ENCODE results near the gene DNAJC15. TPM values are rescaled to one million over a fixed set of nuclear protein-coding genes. Genes with fewer than 3 reads are reported as not detected.

DNAJC15 gene
- total and polyA plus RNA-seq, 4 experiments from 2014 or later = 9.7 to 16.0 (median 13.0) TPM

GRCh38 chr13:43146400-43146799 is 123.0 kb downstream of the DNAJC15 start:
- H3K9me3 ChIP-seq (ENCODE audit: control insufficient read depth in 1 of 2, low read length in 2 of 2) = no peaks in the 10 kb centered on the region
- Mint-ChIP-seq H3K36me3 (no peaks in the 10 kb centered on the region), H3K27me3 (peaks cover 3 to 11% of the 10 kb centered on the region in 2 donors), H3K4me3 (no peak overlapping the region), H3K4me1 (no peaks in the 10 kb centered on the region), H3K27ac (no peak overlapping the region), H3K9me3 (peaks cover 0 to 2% (median 0%) of the 10 kb centered on the region in 8 donors)
- no peaks in the 10 kb centered on the region for H3K4me1 ChIP-seq (ENCODE audit: insufficient read depth, low read length)
- no peak for DNase-seq
- H3K27ac ChIP-seq (ENCODE audit: low read depth, low read length) = no peak overlapping the region
- POLR2A ChIA-PET (ENCODE audit: partially characterized antibody) = no interaction called here
- no peaks in the 10 kb centered on the region for H3K27me3 ChIP-seq (ENCODE audit: insufficient read depth, low read length)
- no peak overlapping the region for H3K4me3 ChIP-seq (ENCODE audit: low read length in 2 of 2)
- intact Hi-C loops (cut with micrococcal nuclease) = no loop called here
- CTCF ChIA-PET (ENCODE audit: partially characterized antibody) = interaction anchor here (1.7 kb wide), 1 partner anchor 175 kb away, joined by 5 read pairs; no protein-coding TSS in a partner anchor
- H3K36me3 ChIP-seq (ENCODE audit: insufficient read depth, low read length) = no peaks in the 10 kb centered on the region

- Mint-ChIP-seq H3K27me3 (peaks cover 5 to 9% of the 10 kb centered on the region in 2 donors), H3K27ac (no peak overlapping the region), H3K4me3 (no peak overlapping the region), H3K9me3 (peaks cover 0 to 2% (median 0%) of the 10 kb centered on the region in 8 donors), H3K36me3 (no peaks in the 10 kb centered on the region), H3K4me1 (no peaks in the 10 kb centered on the region)
- Histone ChIP-seq H3K27me3 (ENCODE audit: insufficient read depth, low read length) (no peaks in the 10 kb centered on the region), H3K4me3 (ENCODE audit: low read length in 2 of 2) (no peak overlapping the region), H3K4me1 (ENCODE audit: insufficient read depth, low read length) (no peaks in the 10 kb centered on the region), H3K9me3 (ENCODE audit: control insufficient read depth in 1 of 2, low read length in 2 of 2) (no peaks in the 10 kb centered on the region), H3K36me3 (ENCODE audit: insufficient read depth, low read length) (no peaks in the 10 kb centered on the region), H3K27ac (ENCODE audit: low read depth, low read length) (no peak overlapping the region)
- ChIA-PET CTCF (ENCODE audit: partially characterized antibody) (no interaction called here), POLR2A (ENCODE audit: partially characterized antibody) (no interaction called here)
- no peak for DNase-seq
- intact Hi-C loops (cut with micrococcal nuclease) = no loop called here
Observed at GRCh38 chr13:43150369-43151207, 127.2 kb downstream of the DNAJC15 start.

GRCh38 chr13:43153436-43154090 is 130.2 kb downstream of the DNAJC15 start:
- H3K4me3 Mint-ChIP-seq = no peak overlapping the region
- POLR2A ChIA-PET (ENCODE audit: partially characterized antibody) = no interaction called here
- no peaks in the 10 kb centered on the region for H3K27me3 ChIP-seq (ENCODE audit: insufficient read depth, low read length)
- no peak overlapping the region for H3K27ac Mint-ChIP-seq
- intact Hi-C loops (cut with micrococcal nuclease) = no loop called here
- no peak overlapping the region for H3K4me3 ChIP-seq (ENCODE audit: low read length in 2 of 2)
- no peaks in the 10 kb centered on the region for H3K4me1 ChIP-seq (ENCODE audit: insufficient read depth, low read length)
- CTCF ChIA-PET (ENCODE audit: partially characterized antibody) = no interaction called here
- H3K4me1 Mint-ChIP-seq = no peaks in the 10 kb centered on the region
- no peaks in the 10 kb centered on the region for H3K9me3 ChIP-seq (ENCODE audit: control insufficient read depth in 1 of 2, low read length in 2 of 2)
- no peaks in the 10 kb centered on the region for H3K36me3 Mint-ChIP-seq
- H3K27ac ChIP-seq (ENCODE audit: low read depth, low read length) = no peak overlapping the region
- H3K9me3 Mint-ChIP-seq = no peaks in the 10 kb centered on the region
- H3K27me3 Mint-ChIP-seq = peaks cover under 1 to 3% of the 10 kb centered on the region in 2 donors
- H3K36me3 ChIP-seq (ENCODE audit: insufficient read depth, low read length) = no peaks in the 10 kb centered on the region
- DNase-seq = no peak

- no peaks in the 10 kb centered on the region for H3K4me1 Mint-ChIP-seq
- no peaks in the 10 kb centered on the region for H3K9me3 ChIP-seq (ENCODE audit: control insufficient read depth in 1 of 2, low read length in 2 of 2)
- H3K36me3 ChIP-seq (ENCODE audit: insufficient read depth, low read length) = no peaks in the 10 kb centered on the region
- peaks cover 0 to 1% of the 10 kb centered on the region in 2 donors for H3K27me3 Mint-ChIP-seq
- DNase-seq = no peak
- CTCF ChIA-PET (ENCODE audit: partially characterized antibody) = no interaction called here
- no peak overlapping the region for H3K4me3 Mint-ChIP-seq
- no peak overlapping the region for H3K27ac Mint-ChIP-seq
- H3K4me1 ChIP-seq (ENCODE audit: insufficient read depth, low read length) = no peaks in the 10 kb centered on the region
- no peaks in the 10 kb centered on the region for H3K9me3 Mint-ChIP-seq
- no peak overlapping the region for H3K27ac ChIP-seq (ENCODE audit: low read depth, low read length)
- H3K36me3 Mint-ChIP-seq = no peaks in the 10 kb centered on the region
- no peak overlapping the region for H3K4me3 ChIP-seq (ENCODE audit: low read length in 2 of 2)
- POLR2A ChIA-PET (ENCODE audit: partially characterized antibody) = no interaction called here
- intact Hi-C loops (cut with micrococcal nuclease) = no loop called here
- no peaks in the 10 kb centered on the region for H3K27me3 ChIP-seq (ENCODE audit: insufficient read depth, low read length)
Observed at GRCh38 chr13:43154156-43154651, 130.8 kb downstream of the DNAJC15 start.

- Mint-ChIP-seq H3K27me3 (peaks cover 0 to 1% of the 10 kb centered on the region in 2 donors), H3K9me3 (no peaks in the 10 kb centered on the region), H3K4me3 (no peak overlapping the region), H3K36me3 (no peaks in the 10 kb centered on the region), H3K27ac (no peak overlapping the region), H3K4me1 (no peaks in the 10 kb centered on the region)
- POLR2A ChIA-PET (ENCODE audit: partially characterized antibody) = no interaction called here
- no peak for DNase-seq
- H3K27ac ChIP-seq (ENCODE audit: low read depth, low read length) = no peak overlapping the region
- H3K4me3 ChIP-seq (ENCODE audit: low read length in 2 of 2) = no peak overlapping the region
- intact Hi-C loops (cut with micrococcal nuclease) = no loop called here
- no peaks in the 10 kb centered on the region for H3K9me3 ChIP-seq (ENCODE audit: control insufficient read depth in 1 of 2, low read length in 2 of 2)
- CTCF ChIA-PET (ENCODE audit: partially characterized antibody) = no interaction called here
- H3K27me3 ChIP-seq (ENCODE audit: insufficient read depth, low read length) = no peaks in the 10 kb centered on the region
- H3K4me1 ChIP-seq (ENCODE audit: insufficient read depth, low read length) = no peaks in the 10 kb centered on the region
- H3K36me3 ChIP-seq (ENCODE audit: insufficient read depth, low read length) = no peaks in the 10 kb centered on the region
Observed at GRCh38 chr13:43154839-43155238, 131.5 kb downstream of the DNAJC15 start.

- no peak for DNase-seq
- no peaks in the 10 kb centered on the region for H3K36me3 ChIP-seq (ENCODE audit: insufficient read depth, low read length)
- H3K4me3 Mint-ChIP-seq = no peak overlapping the region
- H3K9me3 Mint-ChIP-seq = no peaks in the 10 kb centered on the region
- intact Hi-C loops (cut with micrococcal nuclease) = no loop called here
- H3K27ac ChIP-seq (ENCODE audit: low read depth, low read length) = no peak overlapping the region
- H3K27ac Mint-ChIP-seq = no peak overlapping the region
- H3K9me3 ChIP-seq (ENCODE audit: control insufficient read depth in 1 of 2, low read length in 2 of 2) = no peaks in the 10 kb centered on the region
- ChIA-PET POLR2A (ENCODE audit: partially characterized antibody) (no interaction called here), CTCF (ENCODE audit: partially characterized antibody) (interaction anchor here (0.6 kb wide), 1 partner anchor 187 kb away, joined by 3 read pairs; no protein-coding TSS in a partner anchor)
- peaks cover 0 to 1% of the 10 kb centered on the region in 2 donors for H3K27me3 Mint-ChIP-seq
- H3K4me1 Mint-ChIP-seq = no peaks in the 10 kb centered on the region
- H3K36me3 Mint-ChIP-seq = no peaks in the 10 kb centered on the region
- H3K27me3 ChIP-seq (ENCODE audit: insufficient read depth, low read length) = no peaks in the 10 kb centered on the region
- no peak overlapping the region for H3K4me3 ChIP-seq (ENCODE audit: low read length in 2 of 2)
- H3K4me1 ChIP-seq (ENCODE audit: insufficient read depth, low read length) = no peaks in the 10 kb centered on the region
Observed at GRCh38 chr13:43156916-43157315, 133.5 kb downstream of the DNAJC15 start.

- DNase-seq = no peak
- intact Hi-C loops (cut with micrococcal nuclease) = no loop called here
- peaks cover 0 to 1% of the 10 kb centered on the region in 2 donors for H3K27me3 Mint-ChIP-seq
- no peaks in the 10 kb centered on the region for H3K36me3 ChIP-seq (ENCODE audit: insufficient read depth, low read length)
- H3K4me3 ChIP-seq (ENCODE audit: low read length in 2 of 2) = no peak overlapping the region
- H3K9me3 Mint-ChIP-seq = no peaks in the 10 kb centered on the region
- no peaks in the 10 kb centered on the region for H3K4me1 Mint-ChIP-seq
- no peak overlapping the region for H3K4me3 Mint-ChIP-seq
- ChIA-PET CTCF (ENCODE audit: partially characterized antibody) (no interaction called here), POLR2A (ENCODE audit: partially characterized antibody) (no interaction called here)
- H3K9me3 ChIP-seq (ENCODE audit: control insufficient read depth in 1 of 2, low read length in 2 of 2) = no peaks in the 10 kb centered on the region
- H3K4me1 ChIP-seq (ENCODE audit: insufficient read depth, low read length) = no peaks in the 10 kb centered on the region
- H3K27ac Mint-ChIP-seq = no peak overlapping the region
- no peak overlapping the region for H3K27ac ChIP-seq (ENCODE audit: low read depth, low read length)
- no peaks in the 10 kb centered on the region for H3K27me3 ChIP-seq (ENCODE audit: insufficient read depth, low read length)
- H3K36me3 Mint-ChIP-seq = no peaks in the 10 kb centered on the region
Observed at GRCh38 chr13:43157796-43158195, 134.4 kb downstream of the DNAJC15 start.

All from CD4-positive, alpha-beta memory T cell (primary cell).